NCI-H524 (cell line): ENCODE measurements around the gene DHX16.

Source experiments
- DNase-seq, 2 experiments: peaks; one replicate each; lab custom pipeline; 2025; lab: John Stamatoyannopoulos, UW

The DHX16 gene

DNA sequence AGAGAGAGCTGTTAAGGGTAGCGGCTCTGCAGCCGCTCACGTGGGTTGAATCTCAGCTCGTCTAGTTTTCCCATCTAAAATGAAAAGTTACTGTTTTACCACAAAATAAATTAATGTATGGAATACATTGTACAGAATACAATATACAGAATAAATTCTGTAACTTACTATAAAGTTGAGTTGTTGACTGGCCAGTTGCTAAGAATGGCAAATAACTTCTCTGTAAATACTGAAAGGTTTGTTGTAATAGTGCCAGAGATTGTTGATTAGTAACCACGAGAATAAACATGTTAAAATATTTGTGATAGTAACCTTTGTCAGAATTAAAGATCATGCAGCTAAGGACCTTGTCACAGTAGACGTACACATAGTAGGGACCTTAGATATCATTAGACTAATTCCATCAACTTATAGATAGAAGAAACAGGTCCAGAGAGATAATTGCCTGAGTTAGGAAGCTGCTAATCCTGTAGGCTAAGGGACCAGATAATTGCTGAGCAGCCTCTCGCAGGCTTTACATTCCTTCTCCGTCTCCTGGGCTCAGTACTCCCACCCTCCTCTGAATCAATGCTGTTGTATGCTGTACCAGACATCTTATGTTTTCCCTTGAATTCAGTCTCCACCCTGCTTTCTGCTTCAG, 18.5 kb upstream of the DHX16 start:
- no peak for DNase-seq

DNA sequence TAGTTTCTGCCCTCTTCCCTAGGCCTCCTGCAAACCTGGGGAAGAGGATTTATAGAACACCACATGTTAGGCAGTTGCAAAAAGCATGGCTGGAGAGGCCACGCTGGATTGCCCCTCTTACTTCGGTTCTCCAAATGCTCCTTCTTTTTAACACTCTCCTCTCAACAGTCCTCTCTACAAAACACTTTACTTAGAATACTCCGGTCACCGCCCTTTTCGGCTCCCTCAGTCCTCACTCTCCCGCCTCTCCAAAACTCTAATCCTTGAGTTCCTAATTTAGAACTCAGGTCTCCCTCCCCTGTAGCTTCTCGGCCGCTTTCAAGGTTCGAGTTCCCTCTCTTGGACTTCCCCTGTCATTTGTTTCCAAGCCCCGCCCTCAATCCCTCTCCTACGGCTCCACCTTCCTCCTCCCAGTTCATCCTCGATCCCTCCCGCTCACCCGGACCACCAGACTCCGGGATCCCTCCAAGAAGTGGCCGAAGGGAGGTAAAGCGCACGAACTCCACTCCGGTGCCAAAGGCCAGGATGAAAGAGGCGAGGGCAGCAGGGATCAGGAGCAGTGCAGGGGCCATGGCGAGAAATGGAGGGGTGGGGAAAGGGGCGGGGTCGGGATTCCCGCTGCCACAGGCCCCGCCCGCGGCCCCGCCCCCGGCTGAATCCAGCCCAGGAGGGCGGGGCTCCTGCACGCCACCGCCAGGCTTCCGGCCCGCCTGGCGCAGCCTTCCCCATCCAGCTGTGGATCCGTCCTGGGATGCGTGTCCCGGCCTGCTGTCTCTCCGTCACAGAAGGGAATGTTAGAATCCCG, 17.8 kb upstream of the DHX16 start, which contains the start of gene NRM:
NRM (minus strand) TSS at position 582 of the 805 bp plus-strand sequence; CDS start at position 572, 10 bp downstream.
- DNase-seq, result peak; percentile 71 to 88

DNA sequence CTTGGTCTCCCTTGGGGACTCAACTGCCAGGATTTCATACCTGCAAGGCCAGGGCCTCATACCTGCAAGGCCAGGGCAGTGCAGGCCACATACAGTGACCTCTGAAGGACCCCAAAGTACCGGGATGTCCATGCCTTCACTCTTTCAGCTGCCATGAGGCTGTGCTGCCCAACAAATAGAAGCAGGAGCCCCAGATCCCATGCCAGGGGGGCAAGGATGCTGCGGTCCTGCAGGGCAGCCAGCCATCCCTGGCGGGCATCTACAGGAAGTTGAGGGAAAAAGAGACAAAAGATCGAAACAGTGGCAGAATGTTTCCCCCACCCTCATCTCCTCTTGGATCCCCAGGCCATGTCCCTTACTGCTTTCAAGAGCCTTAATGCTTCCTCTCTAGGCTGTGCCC, 17.2 kb upstream of the DHX16 start:
- DNase-seq, result no peak

- DNase-seq, result no peak
Observed at GRCh38 chr6:30689022-30689865, 16.4 kb upstream of the DHX16 start.

GRCh38 chr6:30688569-30688968, 15.8 kb upstream of the DHX16 start:
- DNase-seq, result no peak

DNA sequence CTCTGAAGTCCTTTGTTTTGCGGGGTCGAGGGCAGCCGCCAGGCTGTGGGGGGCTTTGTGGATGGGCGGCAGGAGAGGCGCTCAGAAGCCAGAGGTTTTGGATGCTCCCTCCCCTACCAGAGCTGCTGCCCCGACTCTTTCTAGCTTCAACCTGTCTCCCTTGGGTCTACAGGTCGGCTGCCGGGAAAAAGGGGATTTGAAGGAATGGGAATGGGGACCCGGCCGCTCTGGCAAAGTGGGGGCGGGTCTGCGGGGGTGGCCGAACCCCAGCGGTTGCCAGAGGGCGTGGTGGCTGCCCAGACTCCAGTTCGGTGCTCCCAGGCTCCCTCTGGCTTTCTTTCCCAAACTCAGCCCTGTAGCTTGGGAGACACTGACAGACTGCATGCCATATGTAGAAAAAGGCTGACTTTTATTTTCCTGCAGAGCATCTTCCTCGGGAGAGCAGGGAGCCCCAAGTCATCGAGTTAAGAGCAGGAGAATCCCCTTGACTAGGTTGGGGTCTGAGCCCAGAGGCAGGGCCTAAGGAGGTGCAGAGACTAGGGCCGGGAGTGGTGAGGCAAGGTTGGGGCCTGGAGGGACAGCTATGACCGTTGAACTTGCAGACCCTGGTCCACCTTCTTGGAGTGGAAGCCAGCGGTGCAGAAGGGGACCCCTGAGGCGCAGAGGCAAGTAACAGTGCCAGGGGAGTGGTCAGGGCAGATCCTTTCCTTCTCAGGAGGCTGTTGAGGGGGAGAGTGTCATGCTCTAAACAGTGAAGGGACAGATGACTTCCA, 15.0 kb upstream of the DHX16 start:
- peak in 1 of 2 experiments; percentile 31 for DNase-seq

DNA sequence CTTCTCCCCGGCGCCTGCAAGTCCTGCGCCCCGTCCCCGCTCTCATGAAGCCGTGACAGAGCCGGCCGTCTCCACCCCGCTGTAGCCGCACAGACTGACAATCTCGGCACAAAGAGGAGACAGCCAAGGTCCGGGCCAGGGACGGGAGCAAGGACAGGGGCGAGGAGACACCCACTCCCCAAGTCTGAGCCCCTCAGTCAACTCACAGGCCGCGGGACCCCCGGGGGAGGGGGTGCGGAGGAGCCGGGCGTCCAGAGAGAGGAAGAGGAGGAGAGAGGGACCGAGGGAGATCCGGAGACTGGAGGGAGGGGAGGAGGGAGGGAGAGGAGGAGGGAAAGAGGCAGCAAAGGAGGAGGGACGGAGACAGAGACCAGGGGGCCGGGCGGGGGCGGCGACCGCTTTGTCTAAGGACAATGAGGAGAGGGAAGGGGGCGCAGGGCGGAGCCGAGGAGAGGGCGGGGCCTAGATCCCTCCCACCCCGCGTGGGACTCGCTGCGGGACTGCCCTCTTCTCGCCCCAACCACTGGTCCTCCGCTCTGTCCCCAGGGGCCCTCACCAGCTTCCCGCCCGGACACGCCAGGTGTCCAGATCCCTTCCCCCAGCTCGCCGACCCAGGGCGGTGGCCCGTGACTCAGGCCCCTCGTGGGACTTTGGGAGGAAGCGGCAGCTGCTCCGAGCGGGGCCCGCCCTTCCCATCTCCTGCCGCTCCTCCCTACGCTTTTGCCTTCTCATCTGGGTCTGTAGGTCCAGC, 14.3 kb upstream of the DHX16 start:
- DNase-seq, result peak; percentile 76 to 82

GRCh38 chr6:30686009-30686907, 13.5 kb upstream of the DHX16 start, which contains the start of gene PPP1R18:
TSS of gene PPP1R18 (minus strand) at chr6:30686645. CDS start at chr6:30686018, 627 bp downstream.
- DNase-seq, result peak in 1 of 2 experiments; percentile 21

DNA sequence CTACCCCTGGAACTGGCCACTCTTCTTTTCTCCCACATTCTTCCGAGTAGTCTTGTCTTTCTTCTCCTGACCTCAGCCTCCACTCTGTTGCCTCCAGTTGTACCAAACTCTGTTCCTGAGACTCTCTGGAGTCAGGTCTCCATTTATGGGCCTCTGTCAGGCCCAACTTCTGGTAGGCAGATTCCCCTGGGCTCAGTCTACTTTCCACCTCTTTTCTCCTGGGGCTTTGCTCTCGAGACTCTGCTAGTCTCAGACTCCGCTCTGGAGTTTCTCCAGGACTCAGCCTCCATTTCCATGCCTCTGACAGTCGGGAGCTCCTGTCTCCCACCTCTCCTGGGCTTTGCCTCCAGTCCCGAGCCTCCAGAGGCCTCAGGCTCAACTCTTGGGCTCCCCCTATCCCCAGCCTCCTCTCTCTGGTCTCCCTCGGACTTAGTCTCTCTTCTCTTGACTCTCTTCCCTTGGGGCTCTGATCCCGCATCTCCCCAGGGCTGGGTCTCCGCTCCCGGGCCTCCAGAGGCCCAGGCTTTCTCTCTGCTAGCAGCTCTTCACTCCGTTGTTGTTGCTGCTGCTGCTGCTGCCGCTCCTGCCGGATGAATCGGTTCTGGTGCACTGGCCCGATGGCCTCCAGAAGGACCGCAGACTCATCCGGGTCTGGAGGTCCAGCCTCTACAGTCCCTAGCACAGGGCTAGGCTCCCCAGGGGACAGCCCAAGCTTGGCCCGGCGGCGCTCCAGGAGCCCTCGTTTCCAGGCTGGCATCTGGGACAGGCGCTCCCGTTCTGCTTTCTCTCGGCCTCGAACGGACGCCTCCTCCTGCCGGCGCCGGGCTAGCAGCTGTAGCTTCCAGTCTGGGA, 12.6 kb upstream of the DHX16 start:
- DNase-seq, result no peak

- DNase-seq, result no peak
Observed at GRCh38 chr6:30684386-30685156, 11.8 kb upstream of the DHX16 start.

GRCh38 chr6:30683980-30684338, 11.2 kb upstream of the DHX16 start:
- no peak for DNase-seq

- DNase-seq, result no peak
Observed at GRCh38 chr6:30683183-30683979, 10.6 kb upstream of the DHX16 start.

DNA sequence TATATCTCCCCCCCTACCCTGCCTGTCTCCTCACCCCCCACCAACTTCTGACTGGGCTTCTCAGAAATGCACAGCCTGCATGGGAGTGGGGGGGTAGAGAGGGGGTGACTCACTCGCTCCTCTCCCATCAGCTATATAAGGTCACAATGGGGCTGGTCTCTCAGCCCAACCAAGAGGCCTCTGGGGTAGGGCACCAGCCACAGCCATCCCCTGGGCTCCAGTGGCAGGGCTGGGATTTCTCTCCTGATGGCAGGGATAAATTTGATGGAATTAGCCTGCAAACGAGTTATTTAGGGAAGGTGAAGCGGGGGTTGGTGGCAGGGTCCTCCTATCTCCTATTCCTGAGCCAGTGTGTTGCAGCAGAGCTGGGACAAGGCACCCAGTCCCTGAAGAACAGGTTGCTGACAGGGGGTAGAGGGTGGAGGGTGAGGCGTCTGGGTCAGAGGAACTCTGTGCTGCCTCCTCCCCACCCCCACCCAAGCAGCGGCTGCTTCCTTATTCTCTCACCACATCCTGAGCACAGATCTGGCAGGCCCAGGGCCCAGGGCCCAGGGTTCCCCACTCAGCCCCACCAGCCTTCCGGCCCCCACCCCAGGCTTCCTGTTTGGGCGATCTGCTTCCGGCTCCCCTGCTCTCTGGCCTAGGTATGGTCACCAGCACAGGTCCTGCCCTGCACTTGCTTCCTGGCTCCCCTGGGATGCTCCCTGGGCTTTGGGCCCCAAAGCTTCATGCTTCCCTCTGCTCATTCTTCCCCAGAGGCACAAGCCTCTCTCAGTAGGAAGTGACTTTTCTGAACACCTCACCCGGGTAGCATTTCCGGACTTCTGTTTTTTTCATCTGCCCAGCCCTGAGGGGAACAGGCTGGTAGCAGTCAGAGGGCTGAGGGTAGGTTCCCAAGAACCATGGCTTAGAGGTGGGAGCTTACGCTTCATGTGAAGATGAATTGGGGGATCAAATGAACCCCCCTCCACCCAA, 9.6 kb upstream of the DHX16 start:
- no peak for DNase-seq

- DNase-seq, result no peak
Observed at GRCh38 chr6:30681766-30682142, 8.9 kb upstream of the DHX16 start.

DNA sequence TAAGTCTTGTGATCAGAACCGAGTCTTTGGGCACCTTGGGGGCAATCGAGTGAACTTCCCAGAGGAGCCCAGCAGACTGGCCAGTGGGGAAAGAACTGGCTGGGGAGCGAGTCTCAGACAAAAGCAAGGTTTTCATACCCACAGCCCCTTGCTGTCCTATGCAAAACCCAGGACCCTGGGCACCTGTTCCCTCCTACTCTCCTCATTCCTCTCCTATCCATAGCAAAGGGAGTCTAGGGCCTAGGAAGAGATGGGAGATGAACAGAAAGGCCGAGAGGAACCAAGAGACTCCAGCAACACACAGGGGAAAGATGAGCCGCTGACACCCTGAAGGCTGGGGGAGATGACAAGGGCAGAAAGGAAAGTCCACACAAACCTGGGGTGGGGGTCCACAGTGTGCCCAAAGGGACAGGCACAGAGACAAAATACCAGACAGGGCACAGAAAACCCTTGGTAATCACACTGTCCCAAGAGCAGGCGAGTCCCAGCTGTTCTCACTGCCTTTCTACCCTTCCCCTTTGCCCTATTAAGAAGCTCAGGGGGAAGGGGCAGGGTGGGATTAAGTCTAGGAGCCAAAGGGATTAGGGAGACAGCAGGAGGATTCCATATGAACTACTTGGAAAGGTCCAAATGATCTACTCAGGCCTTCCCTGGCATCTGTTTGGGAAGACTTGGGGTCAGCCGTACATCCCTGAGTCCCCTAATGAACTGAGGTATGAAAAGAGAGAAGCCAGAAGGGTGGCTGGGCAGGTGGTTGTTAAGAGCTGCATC, 7.1 kb upstream of the DHX16 start:
- DNase-seq, result peak; percentile 89 to 96
